Measurements from ENCODE around the gene PABPN1L.
"Not testable (repeated sequence)": the region's sequence is repeated elsewhere in the genome, so short reads cannot be mapped to it uniquely, and the experiment has no call there.

PABPN1L gene

DNA sequence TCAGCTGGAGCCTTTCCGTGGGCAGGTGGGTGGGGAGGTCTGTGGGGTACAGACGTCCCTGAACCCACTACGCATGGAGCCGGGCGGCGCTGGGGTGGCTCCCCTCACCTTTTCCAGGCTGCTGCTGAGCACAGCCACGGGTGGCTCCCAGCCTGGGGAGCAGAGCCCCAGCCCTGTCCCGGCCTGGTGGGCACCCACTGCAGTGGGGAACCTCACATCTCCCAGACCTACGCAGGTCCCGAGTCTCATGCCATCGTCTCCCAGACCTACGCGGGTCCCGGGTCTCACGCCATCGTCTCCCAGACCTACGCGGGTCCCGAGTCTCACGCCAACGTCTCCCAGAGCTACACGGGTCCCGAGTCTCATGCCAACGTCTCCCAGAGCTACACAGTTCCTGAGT lies 37.7 kb downstream of the PABPN1L start:
- Histone ChIP-seq H3K4me3 (no peak overlapping the region), H3K27ac (no peak overlapping the region)
- TF ChIP-seq, protein P1, sequence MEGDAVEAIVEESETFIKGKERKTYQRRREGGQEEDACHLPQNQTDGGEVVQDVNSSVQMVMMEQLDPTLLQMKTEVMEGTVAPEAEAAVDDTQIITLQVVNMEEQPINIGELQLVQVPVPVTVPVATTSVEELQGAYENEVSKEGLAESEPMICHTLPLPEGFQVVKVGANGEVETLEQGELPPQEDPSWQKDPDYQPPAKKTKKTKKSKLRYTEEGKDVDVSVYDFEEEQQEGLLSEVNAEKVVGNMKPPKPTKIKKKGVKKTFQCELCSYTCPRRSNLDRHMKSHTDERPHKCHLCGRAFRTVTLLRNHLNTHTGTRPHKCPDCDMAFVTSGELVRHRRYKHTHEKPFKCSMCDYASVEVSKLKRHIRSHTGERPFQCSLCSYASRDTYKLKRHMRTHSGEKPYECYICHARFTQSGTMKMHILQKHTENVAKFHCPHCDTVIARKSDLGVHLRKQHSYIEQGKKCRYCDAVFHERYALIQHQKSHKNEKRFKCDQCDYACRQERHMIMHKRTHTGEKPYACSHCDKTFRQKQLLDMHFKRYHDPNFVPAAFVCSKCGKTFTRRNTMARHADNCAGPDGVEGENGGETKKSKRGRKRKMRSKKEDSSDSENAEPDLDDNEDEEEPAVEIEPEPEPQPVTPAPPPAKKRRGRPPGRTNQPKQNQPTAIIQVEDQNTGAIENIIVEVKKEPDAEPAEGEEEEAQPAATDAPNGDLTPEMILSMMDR (IDR thresholded peaks at IDR 0.05), result no peak
- DNase-seq (ENCODE audit: low spot score), result no peak

DNA sequence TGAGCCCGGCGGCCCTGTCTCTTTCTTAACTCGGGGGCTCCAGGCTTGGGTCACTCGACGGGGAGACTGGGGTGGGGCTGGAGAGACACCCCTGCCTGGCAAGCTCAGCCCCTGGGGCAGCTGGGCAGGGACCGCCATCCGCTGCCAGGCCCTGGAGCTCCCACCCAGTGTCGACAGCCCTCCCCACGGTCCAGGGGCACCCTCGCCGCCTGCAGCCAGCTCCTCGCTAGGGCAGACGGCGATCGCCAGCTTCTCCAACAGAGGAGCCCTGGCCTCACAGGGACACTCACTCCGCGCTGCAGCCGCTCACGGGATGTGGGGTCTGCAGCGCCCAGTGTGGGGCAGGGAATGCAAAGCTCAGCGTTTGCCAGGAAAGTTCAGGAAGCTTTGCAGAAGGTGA lies 38.7 kb downstream of the PABPN1L start:
- Histone ChIP-seq H3K4me3 (no peak overlapping the region), H3K27ac (no peak overlapping the region)
- DNase-seq (ENCODE audit: low spot score), result no peak
- TF ChIP-seq, protein P1 (IDR thresholded peaks at IDR 0.05), result no peak

DNA sequence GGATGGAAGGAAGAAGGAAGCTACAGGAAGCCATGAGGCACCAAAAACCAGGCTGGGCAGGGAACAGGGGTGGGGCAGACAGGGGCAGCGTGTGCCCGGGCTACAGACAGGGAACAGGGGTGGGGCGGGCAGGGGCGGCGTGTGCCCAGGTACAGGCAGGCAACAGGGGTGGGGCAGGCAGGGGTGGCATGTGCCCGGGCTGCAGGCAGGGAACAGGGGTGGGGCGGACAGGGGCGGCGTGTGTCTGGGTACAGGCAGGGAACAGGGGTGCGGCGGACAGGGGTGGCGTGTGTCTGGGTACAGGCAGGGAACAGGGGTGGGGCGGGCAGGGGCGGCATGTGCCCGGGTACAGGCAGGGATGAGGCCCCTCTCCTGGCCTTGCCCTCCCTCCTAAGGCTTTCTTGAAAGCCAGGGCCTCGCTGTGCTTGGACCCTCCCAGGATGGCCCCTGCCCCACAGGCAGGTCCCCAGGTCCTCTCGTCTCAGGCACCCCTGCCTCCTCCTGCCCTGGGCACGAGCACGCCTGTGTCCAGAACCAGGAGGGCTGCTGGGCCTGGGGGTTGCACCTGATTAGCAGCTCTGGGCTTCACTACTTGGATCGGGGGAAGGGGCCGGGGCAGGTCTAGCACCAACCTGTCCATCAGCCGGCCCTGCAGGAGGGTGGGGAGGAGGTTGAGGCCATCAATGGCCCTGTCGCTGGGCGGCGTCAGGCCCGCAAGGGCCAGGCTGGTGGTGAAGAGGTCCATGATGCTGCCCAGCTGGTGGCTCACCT lies 40.2 kb downstream of the PABPN1L start:
- DNase-seq (ENCODE audit: low spot score), result no peak
- Histone ChIP-seq H3K27ac (no peak overlapping the region), H3K4me3 (no peak overlapping the region)
- TF ChIP-seq, protein P1 (IDR thresholded peaks at IDR 0.05), result no peak

DNA sequence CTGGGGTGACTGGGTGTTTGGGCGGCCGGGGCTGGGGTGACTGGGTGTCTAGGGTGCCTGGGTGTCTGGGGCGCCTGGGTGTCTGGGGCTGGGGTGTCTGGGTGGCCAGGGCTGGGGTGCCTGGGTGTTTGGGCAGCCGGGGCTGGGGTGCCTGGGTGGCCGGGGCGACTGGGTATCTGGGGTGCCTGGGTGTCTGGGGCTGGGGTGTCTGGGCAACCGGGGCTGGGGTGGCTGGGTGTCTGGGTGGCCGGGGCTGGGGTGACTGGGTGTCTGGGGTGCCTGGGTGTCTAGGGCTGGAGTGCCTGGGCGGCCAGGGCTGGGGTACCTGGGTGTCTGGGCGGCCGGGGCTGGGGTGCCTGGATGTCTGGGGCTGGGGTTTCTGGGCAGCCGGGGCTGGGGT lies 41.3 kb downstream of the PABPN1L start:
- no peak for DNase-seq (ENCODE audit: low spot score)
- H3K27ac ChIP-seq, result no peak overlapping the region
- H3K4me3 ChIP-seq, result no peak overlapping the region
- TF ChIP-seq, protein P1 (IDR thresholded peaks at IDR 0.05), result no peak

DNA sequence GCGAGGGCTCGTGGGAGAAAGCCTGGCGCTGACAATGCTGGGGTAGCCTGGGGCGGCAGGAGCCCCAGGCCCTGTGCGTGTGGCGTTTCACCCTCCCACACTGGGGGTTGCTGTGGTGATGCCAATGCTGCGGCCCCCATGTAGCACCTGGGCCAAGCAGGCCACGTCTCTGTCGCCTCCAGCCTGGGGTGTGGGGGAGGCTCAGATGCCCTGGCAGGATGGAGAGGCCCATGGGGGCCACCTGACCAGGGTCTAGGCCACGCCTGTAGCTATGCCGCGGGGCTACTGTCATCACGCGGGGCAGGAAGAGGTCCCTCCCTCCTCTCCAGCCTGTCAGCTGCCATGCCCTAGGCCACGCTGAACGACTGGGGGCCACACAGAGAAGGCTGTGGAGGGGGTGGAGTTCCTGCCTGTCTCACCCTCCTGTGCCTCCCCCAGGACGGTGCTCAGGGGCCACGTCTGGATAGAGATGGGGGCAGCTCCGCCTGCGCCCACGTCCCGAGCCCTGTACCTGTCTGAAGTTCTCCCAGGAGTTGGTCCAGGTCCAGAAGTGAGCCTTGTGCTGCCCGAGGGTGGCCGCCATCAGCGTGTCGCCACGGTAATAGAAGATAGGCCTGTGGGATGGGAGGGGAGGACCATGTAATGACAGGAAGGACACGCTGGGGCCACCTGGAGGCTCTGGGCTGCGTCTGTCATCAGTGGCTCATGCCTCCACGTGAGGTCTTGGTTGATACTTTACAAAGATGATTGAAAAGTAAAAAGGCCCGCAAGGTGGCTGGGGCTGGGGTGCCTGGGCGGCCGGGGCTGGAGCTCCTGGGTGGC lies 42.0 kb downstream of the PABPN1L start:
- DNase-seq (ENCODE audit: low spot score), result no peak

DNA sequence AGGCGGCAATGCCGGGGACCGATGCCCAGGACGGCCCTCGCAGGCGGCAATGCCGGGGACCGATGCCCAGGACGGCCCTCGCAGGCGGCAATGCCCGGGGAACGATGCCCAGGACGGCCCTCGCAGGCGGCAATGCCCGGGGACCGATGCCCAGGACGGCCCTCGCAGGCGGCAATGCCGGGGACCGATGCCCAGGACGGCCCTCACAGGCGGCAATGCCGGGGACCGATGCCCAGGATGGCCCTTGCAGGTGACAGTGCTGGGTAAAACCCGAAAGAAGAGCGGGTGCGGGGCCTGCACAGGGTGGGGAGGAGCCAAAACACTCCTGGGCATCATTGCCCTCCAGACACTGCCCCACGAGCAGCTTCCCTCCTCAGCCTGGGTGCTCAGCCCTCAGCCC lies 42.8 kb downstream of the PABPN1L start:
- not testable (repeated sequence) for DNase-seq (ENCODE audit: low spot score); H3K4me3 ChIP-seq; H3K27ac ChIP-seq

More for the DNA sequence above, 42.0 kb downstream of the PABPN1L start:
- no peak overlapping the region for H3K27ac ChIP-seq
- H3K4me3 ChIP-seq, result no peak overlapping the region
- TF ChIP-seq, protein P1 (IDR thresholded peaks at IDR 0.05), result no peak

DNA sequence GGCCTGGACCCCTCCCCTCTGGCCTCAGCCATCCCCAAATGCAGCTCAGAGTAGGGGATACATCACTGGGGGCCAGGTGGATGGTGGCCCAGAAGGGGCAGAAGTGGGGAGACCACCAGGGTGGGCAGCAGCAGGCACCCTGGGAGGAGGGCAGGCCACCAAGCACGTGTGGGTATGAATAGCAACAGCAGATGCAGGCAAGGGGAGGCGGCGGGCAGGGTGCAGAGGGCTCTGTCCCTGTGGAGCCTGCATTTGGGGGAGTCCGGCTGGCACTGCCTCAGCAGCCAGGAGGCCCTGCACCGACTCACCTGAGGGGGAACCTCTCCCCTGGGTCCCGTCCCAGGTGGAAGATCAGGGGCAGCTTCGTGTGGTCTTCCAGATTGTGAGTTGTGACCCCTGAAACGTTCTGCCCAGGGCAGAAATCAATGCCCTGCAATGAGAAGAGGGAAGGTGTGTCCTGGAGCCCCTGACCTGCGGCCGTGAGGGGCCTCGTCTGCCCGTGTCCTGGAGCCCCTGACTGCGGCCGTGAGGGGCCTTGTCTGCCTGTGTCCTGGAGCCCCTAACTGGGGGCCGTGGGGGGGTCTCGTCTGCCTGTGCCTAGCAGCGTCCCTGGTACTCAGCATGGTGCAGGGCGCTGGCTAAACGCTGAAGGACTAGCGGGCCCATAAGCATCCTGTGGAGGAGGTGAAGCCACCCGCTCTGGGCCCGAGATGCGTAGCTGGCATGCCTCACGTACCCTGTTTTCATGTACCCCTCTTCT lies 44.0 kb downstream of the PABPN1L start:
- DNase-seq (ENCODE audit: low spot score), result no peak
- TF ChIP-seq, protein P1 (IDR thresholded peaks at IDR 0.05), result no peak
- Histone ChIP-seq H3K4me3 (no peak overlapping the region), H3K27ac (no peak overlapping the region)
